CD4-positive, alpha-beta T cell treated with Interleukin-1 beta for 1 hour (primary cell): ENCODE measurements around the gene FMO4.
"Not testable (repeated sequence)": the region's sequence is repeated elsewhere in the genome, so short reads cannot be mapped to it uniquely, and the experiment has no call there.

ENCODE experiments used
- DNase-seq, 2 donors: peaks; one replicate each; pipeline ENCODE4 v3.0.0-alpha.2; 2020 to 2022

Gene FMO4

GRCh38 chr1:171334024-171334640 lies 20.1 kb downstream of the FMO4 start:
- no peak for DNase-seq

GRCh38 chr1:171335964-171336363 lies 22.0 kb downstream of the FMO4 start:
- DNase-seq = no peak

GRCh38 chr1:171339345-171339744 lies 25.4 kb downstream of the FMO4 start:
- DNase-seq = not testable (repeated sequence)

GRCh38 chr1:171343727-171344472 lies 29.9 kb downstream of the FMO4 start:
- no peak for DNase-seq

- no peak for DNase-seq
Observed at GRCh38 chr1:171344473-171344820, 30.5 kb downstream of the FMO4 start.

- no peak for DNase-seq
Observed at GRCh38 chr1:171345536-171345935, 31.6 kb downstream of the FMO4 start.

GRCh38 chr1:171346881-171347280 lies 32.9 kb downstream of the FMO4 start:
- no peak for DNase-seq

- no peak for DNase-seq
Observed at GRCh38 chr1:171350594-171350993, 36.6 kb downstream of the FMO4 start.

GRCh38 chr1:171351961-171352360 lies 38.0 kb downstream of the FMO4 start:
- DNase-seq = no peak

- no peak for DNase-seq
Observed at GRCh38 chr1:171352554-171352953, 38.6 kb downstream of the FMO4 start.

- no peak for DNase-seq
Observed at GRCh38 chr1:171355727-171356126, 41.7 kb downstream of the FMO4 start.

GRCh38 chr1:171357179-171357578 lies 43.2 kb downstream of the FMO4 start:
- DNase-seq = no peak

- not testable (repeated sequence) for DNase-seq
Observed at GRCh38 chr1:171359355-171359648, 45.3 kb downstream of the FMO4 start.

- DNase-seq = not testable (repeated sequence)
Observed at GRCh38 chr1:171359731-171360527, 45.9 kb downstream of the FMO4 start.

GRCh38 chr1:171366085-171366484 lies 52.1 kb downstream of the FMO4 start:
- DNase-seq = no peak

GRCh38 chr1:171366816-171367215 lies 52.8 kb downstream of the FMO4 start:
- DNase-seq = no peak

GRCh38 chr1:171367436-171367835 lies 53.5 kb downstream of the FMO4 start:
- no peak for DNase-seq

- DNase-seq = no peak
Observed at GRCh38 chr1:171372418-171373084, 58.6 kb downstream of the FMO4 start.

- not testable (repeated sequence) for DNase-seq
Observed at GRCh38 chr1:171373357-171374122, 59.6 kb downstream of the FMO4 start.

GRCh38 chr1:171379846-171380245 lies 65.9 kb downstream of the FMO4 start:
- no peak for DNase-seq

GRCh38 chr1:171381866-171382210 lies 67.9 kb downstream of the FMO4 start:
- DNase-seq = no peak

- no peak for DNase-seq
Observed at GRCh38 chr1:171384496-171384895, 70.5 kb downstream of the FMO4 start.

- DNase-seq = no peak
Observed at GRCh38 chr1:171389171-171389570, 75.2 kb downstream of the FMO4 start.
